HCT116 (cell line): Measurements from ENCODE around the gene MYO1E.

Experiments used
- CBX3 ChIP-seq: IDR thresholded peaks from 2 replicates; pipeline ENCODE4 v1.6.1; 2012; ENCODE audit warnings: low read depth
- CEBPB ChIP-seq: IDR thresholded peaks from 2 replicates; pipeline ENCODE4 v1.6.1; 2012; ENCODE audit warnings: low read depth
- EGR1 ChIP-seq: IDR thresholded peaks from 2 replicates; pipeline ENCODE4 v1.6.1; 2012; ENCODE audit warnings: low read depth
- EZH2 ChIP-seq: fragments of 200-600 bp; sonication (generic); IDR thresholded peaks from 2 replicates; pipeline ENCODE4 v1.6.1; 2017; ENCODE audit warnings: antibody characterized with exemption, mixed run types
- EZH2phosphoT487 ChIP-seq: fragments of 200-600 bp; IDR thresholded peaks from 2 replicates; pipeline ENCODE4 v1.6.1; 2018; ENCODE audit warnings: antibody characterized with exemption, borderline replicate concordance
- FOSL1 ChIP-seq: IDR thresholded peaks from 2 replicates; pipeline ENCODE4 v1.6.1; 2012; ENCODE audit warnings: low read depth
- POLR2A ChIP-seq: IDR thresholded peaks from 2 replicates; pipeline ENCODE4 v1.7.0; 2011; ENCODE audit warnings: borderline replicate concordance; ENCODE audit not compliant: insufficient read depth, insufficient read length; ENCODE audit errors: extremely low read depth
- SP1 ChIP-seq: IDR thresholded peaks from 2 replicates; pipeline ENCODE4 v1.6.1; 2012; ENCODE audit warnings: low read depth
- TCF7L2 ChIP-seq: IDR thresholded peaks from 2 replicates; pipeline ENCODE4 v1.7.0; 2011; ENCODE audit warnings: borderline replicate concordance, inconsistent platforms; ENCODE audit not compliant: insufficient read depth, insufficient read length; ENCODE audit errors: extremely low read depth
- YY1 ChIP-seq: IDR thresholded peaks from 2 replicates; pipeline ENCODE4 v1.6.1; 2011; ENCODE audit warnings: low read length, low read depth, moderate library complexity, mild to moderate bottlenecking; ENCODE audit not compliant: insufficient replicate concordance; ENCODE audit errors: extremely low read depth
- ZNF274 ChIP-seq: fragments of 200-500 bp; sonication (Bioruptor generic); IDR thresholded peaks from 2 replicates; pipeline ENCODE4 v1.6.1; 2014; ENCODE audit warnings: mild to moderate bottlenecking, low read depth, low read length, inconsistent platforms
- TF ChIP-seq, protein P1 (sequence below), 3 experiments: fragments of 200-600 bp in 1 of 3; sonication (generic) in 1 of 3; IDR thresholded peaks in 2 of 3; conservative IDR thresholded peaks in 1 of 3; 2 replicates each; pipeline ENCODE4 v1.5.1; 2012 to 2017; ENCODE audit warnings: low read depth in 2 of 3, low read length in 2 of 3, antibody characterized with exemption in 1 of 3, borderline replicate concordance in 1 of 3, control low read depth in 1 of 3, mild to moderate bottlenecking in 1 of 3, mixed read lengths in 1 of 3, mixed run types in 1 of 3, moderate library complexity in 1 of 3; ENCODE audit not compliant: insufficient read depth in 1 of 3
- TF ChIP-seq, protein P2 (sequence below): IDR thresholded peaks from 2 replicates; pipeline ENCODE4 v1.6.1; 2012
- TF ChIP-seq, protein P3 (sequence below): IDR thresholded peaks from 2 replicates; pipeline ENCODE4 v1.6.1; 2012; ENCODE audit warnings: low read depth

DNA sequence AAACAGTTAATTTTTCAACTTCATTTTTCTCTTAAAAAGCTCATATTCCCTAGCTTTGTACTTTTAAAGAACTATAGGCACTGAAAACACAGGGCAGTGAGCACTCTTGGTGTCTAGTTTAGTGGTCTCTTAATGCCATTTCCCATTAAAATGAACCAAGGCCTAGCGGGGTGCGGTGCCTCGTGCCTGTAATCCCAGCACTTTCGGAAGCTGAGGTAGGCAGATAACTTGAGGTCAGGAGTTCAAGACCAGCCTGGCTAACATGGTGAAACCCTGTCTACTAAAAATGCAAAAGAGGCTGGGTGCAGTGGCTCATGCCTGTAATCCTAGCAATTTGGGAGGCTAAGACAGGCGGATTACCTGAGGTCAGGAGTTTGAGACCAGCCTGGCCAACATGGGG, 120.5 kb downstream of the MYO1E start:
- TF ChIP-seq, protein P1, sequence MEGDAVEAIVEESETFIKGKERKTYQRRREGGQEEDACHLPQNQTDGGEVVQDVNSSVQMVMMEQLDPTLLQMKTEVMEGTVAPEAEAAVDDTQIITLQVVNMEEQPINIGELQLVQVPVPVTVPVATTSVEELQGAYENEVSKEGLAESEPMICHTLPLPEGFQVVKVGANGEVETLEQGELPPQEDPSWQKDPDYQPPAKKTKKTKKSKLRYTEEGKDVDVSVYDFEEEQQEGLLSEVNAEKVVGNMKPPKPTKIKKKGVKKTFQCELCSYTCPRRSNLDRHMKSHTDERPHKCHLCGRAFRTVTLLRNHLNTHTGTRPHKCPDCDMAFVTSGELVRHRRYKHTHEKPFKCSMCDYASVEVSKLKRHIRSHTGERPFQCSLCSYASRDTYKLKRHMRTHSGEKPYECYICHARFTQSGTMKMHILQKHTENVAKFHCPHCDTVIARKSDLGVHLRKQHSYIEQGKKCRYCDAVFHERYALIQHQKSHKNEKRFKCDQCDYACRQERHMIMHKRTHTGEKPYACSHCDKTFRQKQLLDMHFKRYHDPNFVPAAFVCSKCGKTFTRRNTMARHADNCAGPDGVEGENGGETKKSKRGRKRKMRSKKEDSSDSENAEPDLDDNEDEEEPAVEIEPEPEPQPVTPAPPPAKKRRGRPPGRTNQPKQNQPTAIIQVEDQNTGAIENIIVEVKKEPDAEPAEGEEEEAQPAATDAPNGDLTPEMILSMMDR (IDR thresholded peaks at IDR 0.05 in 2 of 3, conservative IDR thresholded peaks at IDR 0.05 in 1 of 3; ENCODE audit: borderline replicate concordance in 1 of 3, insufficient read depth in 1 of 3, low read depth in 2 of 3, low read length in 2 of 3) = no peak
- TF ChIP-seq ZNF274 (no peak), CEBPB (no peak), SP1 (no peak), EZH2 (no peak), POLR2A (no peak), EZH2phosphoT487 (no peak), CBX3 (no peak), YY1 (no peak), TCF7L2 (no peak), EGR1 (no peak), FOSL1 (no peak)
- TF ChIP-seq, protein P2, sequence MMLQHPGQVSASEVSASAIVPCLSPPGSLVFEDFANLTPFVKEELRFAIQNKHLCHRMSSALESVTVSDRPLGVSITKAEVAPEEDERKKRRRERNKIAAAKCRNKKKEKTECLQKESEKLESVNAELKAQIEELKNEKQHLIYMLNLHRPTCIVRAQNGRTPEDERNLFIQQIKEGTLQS = no peak
- TF ChIP-seq, protein P3, sequence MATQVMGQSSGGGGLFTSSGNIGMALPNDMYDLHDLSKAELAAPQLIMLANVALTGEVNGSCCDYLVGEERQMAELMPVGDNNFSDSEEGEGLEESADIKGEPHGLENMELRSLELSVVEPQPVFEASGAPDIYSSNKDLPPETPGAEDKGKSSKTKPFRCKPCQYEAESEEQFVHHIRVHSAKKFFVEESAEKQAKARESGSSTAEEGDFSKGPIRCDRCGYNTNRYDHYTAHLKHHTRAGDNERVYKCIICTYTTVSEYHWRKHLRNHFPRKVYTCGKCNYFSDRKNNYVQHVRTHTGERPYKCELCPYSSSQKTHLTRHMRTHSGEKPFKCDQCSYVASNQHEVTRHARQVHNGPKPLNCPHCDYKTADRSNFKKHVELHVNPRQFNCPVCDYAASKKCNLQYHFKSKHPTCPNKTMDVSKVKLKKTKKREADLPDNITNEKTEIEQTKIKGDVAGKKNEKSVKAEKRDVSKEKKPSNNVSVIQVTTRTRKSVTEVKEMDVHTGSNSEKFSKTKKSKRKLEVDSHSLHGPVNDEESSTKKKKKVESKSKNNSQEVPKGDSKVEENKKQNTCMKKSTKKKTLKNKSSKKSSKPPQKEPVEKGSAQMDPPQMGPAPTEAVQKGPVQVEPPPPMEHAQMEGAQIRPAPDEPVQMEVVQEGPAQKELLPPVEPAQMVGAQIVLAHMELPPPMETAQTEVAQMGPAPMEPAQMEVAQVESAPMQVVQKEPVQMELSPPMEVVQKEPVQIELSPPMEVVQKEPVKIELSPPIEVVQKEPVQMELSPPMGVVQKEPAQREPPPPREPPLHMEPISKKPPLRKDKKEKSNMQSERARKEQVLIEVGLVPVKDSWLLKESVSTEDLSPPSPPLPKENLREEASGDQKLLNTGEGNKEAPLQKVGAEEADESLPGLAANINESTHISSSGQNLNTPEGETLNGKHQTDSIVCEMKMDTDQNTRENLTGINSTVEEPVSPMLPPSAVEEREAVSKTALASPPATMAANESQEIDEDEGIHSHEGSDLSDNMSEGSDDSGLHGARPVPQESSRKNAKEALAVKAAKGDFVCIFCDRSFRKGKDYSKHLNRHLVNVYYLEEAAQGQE = no peak
